Kidney (tissue), 14 donors: ENCODE data around the gene LACTB. TPM values are rescaled to one million over a fixed set of nuclear protein-coding genes. Genes with fewer than 3 reads are reported as not detected.
A peak's percentile ranks its signal among the peaks of the same experiment; 100 is the strongest.

ENCODE experiments used
- DNase-seq, 5 donors: peaks; one replicate each; pipeline ENCODE4 v3.0.0-alpha.2; 2013 to 2020
- FAIRE-seq: peaks from 2 replicates; lab custom pipeline; 2012; peaks lifted over from hg19 to GRCh38; lab: Jason Lieb, UNC
- H3K27ac ChIP-seq, 2 donors: one replicate each; pipeline ENCODE4 v1.7.0; 2013; ENCODE audit warnings: low read depth in 2 of 2, low read length in 2 of 2, inconsistent platforms in 1 of 2
- H3K27me3 ChIP-seq: one replicate; pipeline ENCODE4 v1.7.1; 2013; ENCODE audit warnings: low read length, inconsistent platforms; ENCODE audit not compliant: control insufficient read depth, insufficient read depth
- H3K36me3 ChIP-seq, 3 donors: one replicate each; pipeline versions ENCODE4 v1.7.0 to v1.7.1; 2013; ENCODE audit warnings: low read length in 3 of 3, control low read depth in 1 of 3, inconsistent platforms in 1 of 3; ENCODE audit not compliant: insufficient read depth in 3 of 3, control insufficient read depth in 2 of 3
- H3K4me1 ChIP-seq, 3 donors: one replicate each; pipeline versions ENCODE4 v1.7.0 to v1.7.1; 2013; ENCODE audit warnings: low read length in 3 of 3, inconsistent platforms in 1 of 3, low read depth in 1 of 3; ENCODE audit not compliant: control insufficient read depth in 2 of 3, insufficient read depth in 2 of 3
- H3K4me3 ChIP-seq, 3 donors: one replicate each; pipeline versions ENCODE4 v1.7.0 to v1.8.1; 2013; ENCODE audit warnings: low read length in 3 of 3, control low read depth in 1 of 3, inconsistent platforms in 1 of 3
- H3K9ac ChIP-seq, 3 donors: one replicate each; pipeline versions ENCODE4 v1.7.0 to v1.7.1; 2013; ENCODE audit warnings: low read length in 3 of 3, control low read depth in 1 of 3, inconsistent platforms in 1 of 3
- H3K9me3 ChIP-seq, 3 donors: one replicate each; pipeline versions ENCODE4 v1.7.0 to v1.7.1; 2013; ENCODE audit warnings: low read length in 3 of 3, control low read depth in 1 of 3, inconsistent platforms in 1 of 3; ENCODE audit not compliant: control insufficient read depth in 2 of 3, insufficient read depth in 1 of 3
- CTCF ChIP-seq: IDR thresholded peaks from 3 replicates; pipeline ENCODE4 v1.5.1; 2012; ENCODE audit warnings: mild to moderate bottlenecking, moderate library complexity, borderline replicate concordance; ENCODE audit not compliant: insufficient read depth; ENCODE audit errors: extremely low read depth
- intact Hi-C: fragments of 100-400 bp; cut with DNase I; formaldehyde crosslinking; loops from one replicate; pipeline ENCODE4 v1.11.1; 2022
- polyA plus RNA-seq: library from polyadenylated mRNA; stranded (reverse); fragments of 350-450 nt; fragmentation: Illumina TruSeq; extraction: RNeasy Lipid Tissue Mini Kit (QIAGEN cat#74804); gene quantifications from one replicate; pipeline ENCODE4 v1.2.3, GENCODE V29; 2014; ENCODE audit warnings: low read depth, low replicate concordance; ENCODE audit not compliant: insufficient read depth
- total RNA-seq: library from RNA; stranded (reverse); fragmentation: NEBNext Ultra II Directional; extraction: Animal tissue kit (Norgen Biotek cat#: 25700); gene quantifications from one replicate; pipeline ENCODE4 v1.2.1, GENCODE V29; 2021
- donor health status: control.
- donor health status: control.
- donor health status: control.
- donor health status: control.
- donor health status: control.
- donor health status: DM: yes; HTN: yes; CAD: no.
- donor health status: Normal renal cell carcinoma (clear cell type).

LACTB gene
- total and polyA plus RNA-seq, 2 donors from 2014 or later, result 16.8 to 17.6 TPM

GRCh38 chr15:63090887-63091286 is 30.8 kb upstream of the LACTB start:
- H3K4me1 ChIP-seq, result peaks cover 0 to 15% (median 7%) of the 10 kb centered on the region in 3 donors
- H3K36me3 ChIP-seq, result no peaks in the 10 kb centered on the region
- H3K4me3 ChIP-seq, result no peak overlapping the region
- no peak overlapping the region for H3K27ac ChIP-seq
- intact Hi-C loops, result loop anchor here (10.0 kb wide), 1 partner anchor 306 kb away; no protein-coding TSS in a partner anchor
- DNase-seq, result no peak
- no peaks in the 10 kb centered on the region for H3K9me3 ChIP-seq
- H3K27me3 ChIP-seq, result no peaks in the 10 kb centered on the region
- no peak overlapping the region for H3K9ac ChIP-seq
- FAIRE-seq, result no peak
- TF ChIP-seq CTCF, result no peak

GRCh38 chr15:63091679-63092446 is 29.8 kb upstream of the LACTB start:
- no peak for TF ChIP-seq CTCF
- no peaks in the 10 kb centered on the region for H3K36me3 ChIP-seq
- no peaks in the 10 kb centered on the region for H3K9me3 ChIP-seq
- H3K27ac ChIP-seq, result no peak overlapping the region
- peaks cover 0 to 11% (median 7%) of the 10 kb centered on the region in 3 donors for H3K4me1 ChIP-seq
- no peak overlapping the region for H3K4me3 ChIP-seq
- no peaks in the 10 kb centered on the region for H3K27me3 ChIP-seq
- DNase-seq (no peak), FAIRE-seq (no peak)
- no peak overlapping the region for H3K9ac ChIP-seq
- intact Hi-C loops, result loop anchor here (10.0 kb wide), 1 partner anchor 307 kb away; no protein-coding TSS in a partner anchor

- intact Hi-C loops, result loop anchor here (10.0 kb wide), 1 partner anchor 309 kb away; no protein-coding TSS in a partner anchor
- Histone ChIP-seq H3K4me1 (peaks cover 0 to 10% (median 7%) of the 10 kb centered on the region in 3 donors), H3K9ac (no peak overlapping the region), H3K27me3 (no peaks in the 10 kb centered on the region), H3K27ac (no peak overlapping the region), H3K4me3 (no peak overlapping the region), H3K9me3 (no peaks in the 10 kb centered on the region), H3K36me3 (no peaks in the 10 kb centered on the region)
- no peak for FAIRE-seq
- peak; percentile 84 to 90 (median 89) for DNase-seq
- peak; percentile 93 for TF ChIP-seq CTCF
Observed at GRCh38 chr15:63093486-63094205, 28.0 kb upstream of the LACTB start.
